ENCODE results near the gene EFHC1.

DNA sequence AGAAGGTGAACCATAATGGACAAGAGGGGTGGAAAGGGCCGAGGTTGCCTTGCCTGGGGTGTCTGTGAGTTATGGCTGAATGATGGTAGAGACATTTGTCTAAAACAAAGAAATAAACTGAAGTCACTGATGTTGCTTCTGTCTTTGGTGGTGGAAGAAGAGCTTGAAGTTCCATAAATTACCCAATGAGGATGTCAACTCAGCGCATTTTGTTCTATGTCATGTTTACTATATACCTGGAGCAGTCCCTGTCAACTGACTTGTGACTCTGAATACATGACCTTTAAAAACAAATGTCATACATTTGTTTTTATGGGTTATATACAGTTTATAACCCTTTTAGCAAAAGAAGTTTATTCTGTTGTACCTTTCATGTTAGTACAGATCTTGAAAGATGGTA, 2.0 kb downstream of the EFHC1 start:
- TF ChIP-seq TAF1 (IDR thresholded peaks at IDR 0.05; ENCODE audit: borderline replicate concordance, insufficient read depth, low read length), result no peak
- TF ChIP-seq, protein P1, sequence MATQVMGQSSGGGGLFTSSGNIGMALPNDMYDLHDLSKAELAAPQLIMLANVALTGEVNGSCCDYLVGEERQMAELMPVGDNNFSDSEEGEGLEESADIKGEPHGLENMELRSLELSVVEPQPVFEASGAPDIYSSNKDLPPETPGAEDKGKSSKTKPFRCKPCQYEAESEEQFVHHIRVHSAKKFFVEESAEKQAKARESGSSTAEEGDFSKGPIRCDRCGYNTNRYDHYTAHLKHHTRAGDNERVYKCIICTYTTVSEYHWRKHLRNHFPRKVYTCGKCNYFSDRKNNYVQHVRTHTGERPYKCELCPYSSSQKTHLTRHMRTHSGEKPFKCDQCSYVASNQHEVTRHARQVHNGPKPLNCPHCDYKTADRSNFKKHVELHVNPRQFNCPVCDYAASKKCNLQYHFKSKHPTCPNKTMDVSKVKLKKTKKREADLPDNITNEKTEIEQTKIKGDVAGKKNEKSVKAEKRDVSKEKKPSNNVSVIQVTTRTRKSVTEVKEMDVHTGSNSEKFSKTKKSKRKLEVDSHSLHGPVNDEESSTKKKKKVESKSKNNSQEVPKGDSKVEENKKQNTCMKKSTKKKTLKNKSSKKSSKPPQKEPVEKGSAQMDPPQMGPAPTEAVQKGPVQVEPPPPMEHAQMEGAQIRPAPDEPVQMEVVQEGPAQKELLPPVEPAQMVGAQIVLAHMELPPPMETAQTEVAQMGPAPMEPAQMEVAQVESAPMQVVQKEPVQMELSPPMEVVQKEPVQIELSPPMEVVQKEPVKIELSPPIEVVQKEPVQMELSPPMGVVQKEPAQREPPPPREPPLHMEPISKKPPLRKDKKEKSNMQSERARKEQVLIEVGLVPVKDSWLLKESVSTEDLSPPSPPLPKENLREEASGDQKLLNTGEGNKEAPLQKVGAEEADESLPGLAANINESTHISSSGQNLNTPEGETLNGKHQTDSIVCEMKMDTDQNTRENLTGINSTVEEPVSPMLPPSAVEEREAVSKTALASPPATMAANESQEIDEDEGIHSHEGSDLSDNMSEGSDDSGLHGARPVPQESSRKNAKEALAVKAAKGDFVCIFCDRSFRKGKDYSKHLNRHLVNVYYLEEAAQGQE (IDR thresholded peaks at IDR 0.05; ENCODE audit: insufficient read depth in 1 of 2, low read depth in 2 of 2, low read length in 2 of 2), result no peak
- TF ChIP-seq SIN3A (IDR thresholded peaks at IDR 0.05; ENCODE audit: borderline replicate concordance, insufficient read depth, low read length), result no peak
- no peak for TF ChIP-seq POLR2AphosphoS5 (IDR thresholded peaks at IDR 0.05; ENCODE audit: low read depth, low read length)
- TF ChIP-seq FOXP2 (optimal IDR thresholded peaks at IDR 0.05; ENCODE audit: borderline replicate concordance, extremely low read depth, extremely low read length, insufficient read depth), result no peak
